ENCODE measurements around the gene KIF26B. TPM values are rescaled to one million over a fixed set of nuclear protein-coding genes. Genes with fewer than 3 reads are reported as not detected.

Gene KIF26B
- total and polyA plus RNA-seq, 2 donors, result 0.43 to 1.6 TPM

GRCh38 chr1:245232931-245233330 is 78.1 kb downstream of the KIF26B start:
- WGBS, result over 99% methylated on average over 6 of the region's 6 CpGs

GRCh38 chr1:245234217-245235081 is 79.7 kb downstream of the KIF26B start:
- no peak for DNase-seq (ENCODE audit: low read depth in 6 of 9, low spot score in 9 of 9)
- Histone ChIP-seq H3K4me3 (ENCODE audit: low read length in 2 of 2) (no peak overlapping the region), H3K4me1 (ENCODE audit: control insufficient read depth in 2 of 2, insufficient read depth in 2 of 2, low read length in 2 of 2) (no peaks in the 10 kb centered on the region), H3K27me3 (ENCODE audit: control insufficient read depth in 2 of 2, insufficient read depth in 1 of 2, low read length in 1 of 2) (peaks cover 0 to 5% of the 10 kb centered on the region in 2 donors), H3K36me3 (ENCODE audit: control insufficient read depth in 2 of 2, insufficient read depth in 2 of 2, low read length in 1 of 2) (no peaks in the 10 kb centered on the region), H3K27ac (ENCODE audit: low read depth in 1 of 2, low read length in 1 of 2) (no peak overlapping the region), H3K9me3 (ENCODE audit: control insufficient read depth in 2 of 2, insufficient read depth in 1 of 2, low read length in 1 of 2) (no peaks in the 10 kb centered on the region)
- WGBS, result 92% methylated on average over 26 of the region's 26 CpGs

More at GRCh38 chr1:245232931-245233330, 78.1 kb downstream of the KIF26B start:
- no peak for DNase-seq (ENCODE audit: low read depth in 6 of 9, low spot score in 9 of 9)
- Histone ChIP-seq H3K4me1 (ENCODE audit: control insufficient read depth in 2 of 2, insufficient read depth in 2 of 2, low read length in 2 of 2) (no peaks in the 10 kb centered on the region), H3K4me3 (ENCODE audit: low read length in 2 of 2) (no peak overlapping the region), H3K27ac (ENCODE audit: low read depth in 1 of 2, low read length in 1 of 2) (no peak overlapping the region), H3K27me3 (ENCODE audit: control insufficient read depth in 2 of 2, insufficient read depth in 1 of 2, low read length in 1 of 2) (peaks cover 0 to 5% of the 10 kb centered on the region in 2 donors), H3K36me3 (ENCODE audit: control insufficient read depth in 2 of 2, insufficient read depth in 2 of 2, low read length in 1 of 2) (no peaks in the 10 kb centered on the region), H3K9me3 (ENCODE audit: control insufficient read depth in 2 of 2, insufficient read depth in 1 of 2, low read length in 1 of 2) (no peaks in the 10 kb centered on the region)

GRCh38 chr1:245235156-245235555 is 80.4 kb downstream of the KIF26B start:
- Histone ChIP-seq H3K36me3 (ENCODE audit: control insufficient read depth in 2 of 2, insufficient read depth in 2 of 2, low read length in 1 of 2) (no peaks in the 10 kb centered on the region), H3K4me1 (ENCODE audit: control insufficient read depth in 2 of 2, insufficient read depth in 2 of 2, low read length in 2 of 2) (no peaks in the 10 kb centered on the region), H3K9me3 (ENCODE audit: control insufficient read depth in 2 of 2, insufficient read depth in 1 of 2, low read length in 1 of 2) (no peaks in the 10 kb centered on the region), H3K27me3 (ENCODE audit: control insufficient read depth in 2 of 2, insufficient read depth in 1 of 2, low read length in 1 of 2) (peaks cover 0 to 8% of the 10 kb centered on the region in 2 donors), H3K4me3 (ENCODE audit: low read length in 2 of 2) (no peak overlapping the region), H3K27ac (ENCODE audit: low read depth in 1 of 2, low read length in 1 of 2) (no peak overlapping the region)
- 84% methylated on average over 6 of the region's 6 CpGs for WGBS
- DNase-seq (ENCODE audit: low read depth in 6 of 9, low spot score in 9 of 9), result no peak

GRCh38 chr1:245240648-245241165 is 85.9 kb downstream of the KIF26B start:
- Histone ChIP-seq H3K4me3 (ENCODE audit: low read length in 2 of 2) (no peak overlapping the region), H3K27me3 (ENCODE audit: control insufficient read depth in 2 of 2, insufficient read depth in 1 of 2, low read length in 1 of 2) (peaks cover 0 to 10% of the 10 kb centered on the region in 2 donors), H3K36me3 (ENCODE audit: control insufficient read depth in 2 of 2, insufficient read depth in 2 of 2, low read length in 1 of 2) (no peaks in the 10 kb centered on the region), H3K4me1 (ENCODE audit: control insufficient read depth in 2 of 2, insufficient read depth in 2 of 2, low read length in 2 of 2) (no peaks in the 10 kb centered on the region), H3K27ac (ENCODE audit: low read depth in 1 of 2, low read length in 1 of 2) (no peak overlapping the region), H3K9me3 (ENCODE audit: control insufficient read depth in 2 of 2, insufficient read depth in 1 of 2, low read length in 1 of 2) (no peaks in the 10 kb centered on the region)
- WGBS, result 91% methylated on average over 6 of the region's 6 CpGs
- no peak for DNase-seq (ENCODE audit: low read depth in 6 of 9, low spot score in 9 of 9)

- Histone ChIP-seq H3K4me3 (ENCODE audit: low read length in 2 of 2) (no peak overlapping the region), H3K36me3 (ENCODE audit: control insufficient read depth in 2 of 2, insufficient read depth in 2 of 2, low read length in 1 of 2) (no peaks in the 10 kb centered on the region), H3K27ac (ENCODE audit: low read depth in 1 of 2, low read length in 1 of 2) (no peak overlapping the region), H3K9me3 (ENCODE audit: control insufficient read depth in 2 of 2, insufficient read depth in 1 of 2, low read length in 1 of 2) (no peaks in the 10 kb centered on the region), H3K4me1 (ENCODE audit: control insufficient read depth in 2 of 2, insufficient read depth in 2 of 2, low read length in 2 of 2) (no peaks in the 10 kb centered on the region), H3K27me3 (ENCODE audit: control insufficient read depth in 2 of 2, insufficient read depth in 1 of 2, low read length in 1 of 2) (peaks cover 0 to 10% of the 10 kb centered on the region in 2 donors)
- 95% methylated on average over 14 of the region's 14 CpGs for WGBS
- DNase-seq (ENCODE audit: low read depth in 6 of 9, low spot score in 9 of 9), result no peak
Observed at GRCh38 chr1:245241526-245242130, 86.8 kb downstream of the KIF26B start.

- 96% methylated on average over 1 of the region's 1 CpG for WGBS
- DNase-seq (ENCODE audit: low read depth in 6 of 9, low spot score in 9 of 9), result no peak
- Histone ChIP-seq H3K27me3 (ENCODE audit: control insufficient read depth in 2 of 2, insufficient read depth in 1 of 2, low read length in 1 of 2) (peaks cover 0 to 10% of the 10 kb centered on the region in 2 donors), H3K4me1 (ENCODE audit: control insufficient read depth in 2 of 2, insufficient read depth in 2 of 2, low read length in 2 of 2) (no peaks in the 10 kb centered on the region), H3K9me3 (ENCODE audit: control insufficient read depth in 2 of 2, insufficient read depth in 1 of 2, low read length in 1 of 2) (no peaks in the 10 kb centered on the region), H3K4me3 (ENCODE audit: low read length in 2 of 2) (no peak overlapping the region), H3K36me3 (ENCODE audit: control insufficient read depth in 2 of 2, insufficient read depth in 2 of 2, low read length in 1 of 2) (no peaks in the 10 kb centered on the region), H3K27ac (ENCODE audit: low read depth in 1 of 2, low read length in 1 of 2) (no peak overlapping the region)
Observed at GRCh38 chr1:245242989-245243388, 88.2 kb downstream of the KIF26B start.

- Histone ChIP-seq H3K36me3 (ENCODE audit: control insufficient read depth in 2 of 2, insufficient read depth in 2 of 2, low read length in 1 of 2) (no peaks in the 10 kb centered on the region), H3K9me3 (ENCODE audit: control insufficient read depth in 2 of 2, insufficient read depth in 1 of 2, low read length in 1 of 2) (no peaks in the 10 kb centered on the region), H3K27me3 (ENCODE audit: control insufficient read depth in 2 of 2, insufficient read depth in 1 of 2, low read length in 1 of 2) (peaks cover 0 to 7% of the 10 kb centered on the region in 2 donors), H3K27ac (ENCODE audit: low read depth in 1 of 2, low read length in 1 of 2) (no peak overlapping the region), H3K4me1 (ENCODE audit: control insufficient read depth in 2 of 2, insufficient read depth in 2 of 2, low read length in 2 of 2) (no peaks in the 10 kb centered on the region), H3K4me3 (ENCODE audit: low read length in 2 of 2) (no peak overlapping the region)
- WGBS, result 93% methylated on average over 11 of the region's 11 CpGs
- no peak for DNase-seq (ENCODE audit: low read depth in 6 of 9, low spot score in 9 of 9)
Observed at GRCh38 chr1:245245021-245245667, 90.4 kb downstream of the KIF26B start.

GRCh38 chr1:245246433-245246832 is 91.6 kb downstream of the KIF26B start:
- WGBS, result 81% methylated on average over 4 of the region's 4 CpGs
- no peaks in the 10 kb centered on the region for H3K27me3 ChIP-seq (ENCODE audit: control insufficient read depth in 2 of 2, insufficient read depth in 1 of 2, low read length in 1 of 2)
- no peaks in the 10 kb centered on the region for H3K4me1 ChIP-seq (ENCODE audit: control insufficient read depth in 2 of 2, insufficient read depth in 2 of 2, low read length in 2 of 2)
- no peaks in the 10 kb centered on the region for H3K9me3 ChIP-seq (ENCODE audit: control insufficient read depth in 2 of 2, insufficient read depth in 1 of 2, low read length in 1 of 2)
- H3K27ac ChIP-seq (ENCODE audit: low read depth in 1 of 2, low read length in 1 of 2), result no peak overlapping the region
- no peak overlapping the region for H3K4me3 ChIP-seq (ENCODE audit: low read length in 2 of 2)
- DNase-seq (ENCODE audit: low read depth in 6 of 9, low spot score in 9 of 9), result no peak
- no peaks in the 10 kb centered on the region for H3K36me3 ChIP-seq (ENCODE audit: control insufficient read depth in 2 of 2, insufficient read depth in 2 of 2, low read length in 1 of 2)

GRCh38 chr1:245247356-245247755 is 92.6 kb downstream of the KIF26B start:
- Histone ChIP-seq H3K36me3 (ENCODE audit: control insufficient read depth in 2 of 2, insufficient read depth in 2 of 2, low read length in 1 of 2) (no peaks in the 10 kb centered on the region), H3K4me1 (ENCODE audit: control insufficient read depth in 2 of 2, insufficient read depth in 2 of 2, low read length in 2 of 2) (no peaks in the 10 kb centered on the region), H3K9me3 (ENCODE audit: control insufficient read depth in 2 of 2, insufficient read depth in 1 of 2, low read length in 1 of 2) (peaks cover 0 to 3% of the 10 kb centered on the region in 2 donors), H3K27me3 (ENCODE audit: control insufficient read depth in 2 of 2, insufficient read depth in 1 of 2, low read length in 1 of 2) (no peaks in the 10 kb centered on the region), H3K4me3 (ENCODE audit: low read length in 2 of 2) (no peak overlapping the region), H3K27ac (ENCODE audit: low read depth in 1 of 2, low read length in 1 of 2) (no peak overlapping the region)
- DNase-seq (ENCODE audit: low read depth in 6 of 9, low spot score in 9 of 9), result no peak
- WGBS, result 96% methylated on average over 12 of the region's 12 CpGs

All from thymus (tissue), 11 donors.